H1 (cell line): ENCODE results near the gene SIX4. TPM values are rescaled to one million over a fixed set of nuclear protein-coding genes. Genes with fewer than 3 reads are reported as not detected.
A peak's percentile ranks its signal among the peaks of the same experiment; 100 is the strongest.

Experiments
- BCL11A ChIP-seq, 2 experiments: IDR thresholded peaks; one replicate each; pipeline ENCODE4 v1.6.1; 2011; ENCODE audit warnings: low read depth in 2 of 2, low read length in 2 of 2, mild to moderate bottlenecking in 2 of 2
- CBX5 ChIP-seq: fragments of 300-800, 300-1000 bp; sonication (generic); IDR thresholded peaks from 2 replicates; pipeline ENCODE4 v1.7.1; 2016; ENCODE audit warnings: antibody characterized with exemption, low read length, low read depth
- CHD1 ChIP-seq: IDR thresholded peaks from 2 replicates; pipeline ENCODE4 v1.6.1; 2012; ENCODE audit warnings: low read depth, low read length, improper control_type of control experiment
- CHD2 ChIP-seq: IDR thresholded peaks from 2 replicates; pipeline ENCODE4 v1.6.1; 2012; ENCODE audit warnings: low read length, improper control_type of control experiment
- E2F6 ChIP-seq: IDR thresholded peaks from 2 replicates; pipeline ENCODE4 v1.6.1; 2012; ENCODE audit warnings: inconsistent platforms
- EZH2 ChIP-seq: fragments of 200-600 bp; sonication (generic); IDR thresholded peaks from 2 replicates; pipeline ENCODE4 v1.7.1; 2012; ENCODE audit warnings: low read depth, mild to moderate bottlenecking, moderate library complexity, low read length, inconsistent platforms; ENCODE audit not compliant: severe bottlenecking
- FOSL1 ChIP-seq: IDR thresholded peaks from 2 replicates; pipeline ENCODE4 v1.6.1; 2011; ENCODE audit warnings: mild to moderate bottlenecking, low read depth, low read length, moderate library complexity; ENCODE audit not compliant: insufficient read depth
- GABPA ChIP-seq: IDR thresholded peaks from 2 replicates; pipeline ENCODE4 v1.6.1; 2011; ENCODE audit warnings: mild to moderate bottlenecking, low read length, moderate library complexity, borderline replicate concordance; ENCODE audit not compliant: insufficient read depth
- HDAC2 ChIP-seq, 2 experiments: fragments of 300-600 bp in 1 of 2; sonication (generic) in 1 of 2; IDR thresholded peaks; 2 replicates each; pipeline ENCODE4 v1.6.1; 2011 to 2012; ENCODE audit warnings: low read depth in 2 of 2, low read length in 2 of 2, mild to moderate bottlenecking in 2 of 2, moderate library complexity in 2 of 2, borderline replicate concordance in 1 of 2, inconsistent platforms in 1 of 2
- JUND ChIP-seq: IDR thresholded peaks from 2 replicates; pipeline ENCODE4 v1.6.1; 2011; ENCODE audit warnings: mild to moderate bottlenecking, improper control_type of control experiment, low read length
- KDM5A ChIP-seq: fragments of 200-600 bp; IDR thresholded peaks from 2 replicates; pipeline ENCODE4 v1.7.1; 2012; ENCODE audit warnings: mild to moderate bottlenecking, low read length, inconsistent platforms, mixed read lengths
- MAFK ChIP-seq: IDR thresholded peaks from 2 replicates; pipeline ENCODE4 v1.6.1; 2012; ENCODE audit warnings: low read depth, mild to moderate bottlenecking, improper control_type of control experiment, low read length
- NANOG ChIP-seq: IDR thresholded peaks from 2 replicates; pipeline ENCODE4 v1.6.1; 2011; ENCODE audit warnings: low read length, low read depth, mild to moderate bottlenecking, inconsistent platforms; ENCODE audit not compliant: insufficient read depth, poor library complexity, severe bottlenecking
- POLR2AphosphoS5 ChIP-seq: IDR thresholded peaks from 2 replicates; pipeline ENCODE4 v1.6.1; 2011; ENCODE audit warnings: low read depth, low read length
- POU5F1 ChIP-seq: IDR thresholded peaks from 2 replicates; pipeline ENCODE4 v1.6.1; 2011; ENCODE audit warnings: low read depth, mild to moderate bottlenecking, low read length, moderate library complexity
- RAD21 ChIP-seq, 2 experiments: IDR thresholded peaks in 1 of 2; conservative IDR thresholded peaks in 1 of 2; 2 replicates each; pipeline ENCODE4 v1.6.1; 2011; ENCODE audit warnings: low read depth in 2 of 2, low read length in 2 of 2, improper control_type of control experiment in 1 of 2, inconsistent platforms in 1 of 2, mild to moderate bottlenecking in 1 of 2, moderate library complexity in 1 of 2
- RBBP5 ChIP-seq: IDR thresholded peaks from 2 replicates; pipeline ENCODE4 v1.7.1; 2012; ENCODE audit warnings: low read depth, mild to moderate bottlenecking, inconsistent platforms, low read length, moderate library complexity, borderline replicate concordance
- SIN3A ChIP-seq, 2 experiments: IDR thresholded peaks in 1 of 2; conservative IDR thresholded peaks in 1 of 2; 2 replicates each; pipeline ENCODE4 v1.6.1; 2011 to 2012; ENCODE audit warnings: low read length in 2 of 2, improper control_type of control experiment in 1 of 2, low read depth in 1 of 2, mild to moderate bottlenecking in 1 of 2
- SIX5 ChIP-seq: IDR thresholded peaks from 2 replicates; pipeline ENCODE4 v1.6.1; 2011; ENCODE audit warnings: mild to moderate bottlenecking, low read depth, low read length
- SP1 ChIP-seq: IDR thresholded peaks from 2 replicates; pipeline ENCODE4 v1.6.1; 2011; ENCODE audit warnings: low read depth, low read length
- SUZ12 ChIP-seq: fragments of 200-600 bp; sonication (generic); IDR thresholded peaks from 2 replicates; pipeline ENCODE4 v1.6.1; 2012; ENCODE audit warnings: mild to moderate bottlenecking, inconsistent platforms, low read length, moderate library complexity, mixed read lengths
- YY1 ChIP-seq: IDR thresholded peaks from 2 replicates; pipeline ENCODE4 v1.6.1; 2011; ENCODE audit warnings: low read depth, mild to moderate bottlenecking, low read length
- ZNF274 ChIP-seq: IDR thresholded peaks from 2 replicates; pipeline ENCODE4 v1.7.0; 2012; ENCODE audit warnings: low read length, borderline replicate concordance; ENCODE audit errors: extremely low read depth
- polyA plus RNA-seq, 7 experiments: library from polyadenylated mRNA; depleted of rRNA in 3 of 7; stranded (reverse) in 5 of 7; unstranded in 2 of 7; fragments of >200 nt in 5 of 7; fragments of 200-250 nt in 2 of 7; gene quantifications; 1 replicate in 5 of 7; 2 replicates in 1 of 7; 4 replicates in 1 of 7; pipeline versions ENCODE4 v1.2.1 to v1.2.3, GENCODE V29; 2011 to 2013; ENCODE audit warnings: missing spikeins in 2 of 7, mixed read lengths in 2 of 7
- total RNA-seq: library from RNA; stranded (reverse); fragmentation: NEBNext Ultra II Directional; extraction: Animal tissue kit (Norgen Biotek cat#: 25700); gene quantifications from 2 replicates; pipeline ENCODE4 v1.2.1, GENCODE V29; 2021

The SIX4 gene
- total and polyA plus RNA-seq, 2 of the 8 experiments (the other 6 are each of a cell fraction or from before 2014, with no cell fraction given) = 9.0 to 38.9 TPM

GRCh38 chr14:60721326-60722106, 2.6 kb downstream of the SIX4 start (continued):
- no peak for TF ChIP-seq EZH2
- no peak for TF ChIP-seq FOSL1
- no peak for TF ChIP-seq MAFK
- TF ChIP-seq GABPA = no peak
- no peak for TF ChIP-seq JUND
- peak; percentile 35 for TF ChIP-seq RBBP5
- TF ChIP-seq POLR2AphosphoS5 = 0 out of 2 replicates have a peak, but pooled peaks have one; percentile 10
- TF ChIP-seq YY1 = 0 out of 2 replicates have a peak, but pooled peaks have one; percentile 4
- no peak for TF ChIP-seq SP1
- TF ChIP-seq CHD2 = peak; percentile 65; the same call in 1 of the 2 replicates
- no peak for TF ChIP-seq CHD1
- no peak for TF ChIP-seq HDAC2 (IDR thresholded peaks at IDR 0.05; ENCODE audit: borderline replicate concordance in 1 of 2, low read depth in 2 of 2, low read length in 2 of 2)
- no peak for TF ChIP-seq CBX5
- no peak for TF ChIP-seq NANOG
- peak; percentile 12 to 38; a peak in 2 of 4 replicates for TF ChIP-seq RAD21 (IDR thresholded peaks at IDR 0.05 in 1 of 2, conservative IDR thresholded peaks at IDR 0.05 in 1 of 2; ENCODE audit: low read depth in 2 of 2, low read length in 2 of 2)
- peak; percentile 14; the same call in 1 of the 2 replicates for TF ChIP-seq E2F6
- TF ChIP-seq ZNF274 = no peak
- TF ChIP-seq KDM5A = no peak
- no peak for TF ChIP-seq SUZ12
- TF ChIP-seq SIX5 = no peak
- no peak for TF ChIP-seq POU5F1
- no peak for TF ChIP-seq SIN3A (conservative IDR thresholded peaks at IDR 0.05 in 1 of 2, IDR thresholded peaks at IDR 0.05 in 1 of 2; ENCODE audit: low read depth in 1 of 2, low read length in 2 of 2)
- TF ChIP-seq BCL11A (IDR thresholded peaks at IDR 0.05; ENCODE audit: low read depth in 2 of 2, low read length in 2 of 2) = no peak
